NT2/D1 (cell line): ENCODE data around the gene SARDH.

Experiments used
- YY1 ChIP-seq: IDR thresholded peaks from 2 replicates; pipeline ENCODE4 v1.6.1; 2011; ENCODE audit not compliant: insufficient read length, insufficient read depth
- ZNF274 ChIP-seq: IDR thresholded peaks from 2 replicates; pipeline ENCODE4 v1.6.1; 2011; ENCODE audit warnings: mild to moderate bottlenecking, low read depth, low read length

DNA sequence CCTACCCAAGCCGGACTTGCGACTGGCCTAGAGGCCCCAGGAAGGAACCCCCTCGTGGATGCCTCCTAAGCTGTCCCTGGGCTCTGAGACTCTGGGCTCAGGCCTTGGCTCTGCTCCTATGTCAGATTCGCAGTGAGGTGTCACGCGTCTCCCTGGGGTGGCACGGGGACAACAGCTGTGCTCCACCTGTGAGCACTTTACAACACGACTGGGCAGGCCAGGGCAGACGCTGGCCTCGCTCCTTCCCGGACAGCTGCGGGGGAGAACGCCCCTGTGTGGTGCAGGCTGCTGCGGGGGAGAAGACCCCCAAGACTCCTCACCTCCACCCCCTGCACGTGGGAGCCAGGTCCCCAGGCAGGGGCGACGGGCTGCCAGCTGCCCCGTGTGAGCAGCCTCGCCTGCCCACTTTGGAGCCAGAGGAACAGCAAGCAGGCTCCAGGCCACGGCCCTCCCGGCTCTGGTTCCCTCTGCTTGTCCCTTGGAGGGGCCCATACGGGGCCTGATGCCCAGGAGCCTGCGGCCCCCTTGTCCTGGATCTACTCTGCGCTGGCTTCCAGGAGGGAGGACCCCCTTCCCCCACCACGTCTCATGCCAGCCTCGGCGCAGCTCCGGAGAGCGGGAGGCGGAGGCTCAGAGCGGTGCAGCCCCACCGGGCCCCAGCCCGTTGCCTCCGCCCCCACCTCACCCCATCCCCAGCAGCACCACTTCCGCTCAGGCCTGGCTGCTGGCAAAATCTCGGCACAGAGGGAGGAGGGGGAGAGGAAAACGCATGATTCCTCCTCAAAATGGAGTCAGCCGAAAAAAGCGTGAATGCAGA is 36.0 kb downstream of the SARDH start:
- TF ChIP-seq YY1 (no peak), ZNF274 (no peak)
